GM21381 (cell line): Measurements from ENCODE around the gene PLA1A.

ENCODE experiments used
- ATAC-seq: cut with Tn5 transposase; IDR thresholded peaks from one replicate; pipeline ENCODE4 v1.9.1; 2021; ENCODE audit warnings: mild to moderate bottlenecking, moderate library complexity; ENCODE audit not compliant: unreplicated experiment

The PLA1A gene

GRCh38 chr3:119636891-119637611 lies 39.4 kb downstream of the PLA1A start:
- ATAC-seq: no peak

- peak; percentile 38 for ATAC-seq
These were observed 40.2 kb downstream of the PLA1A start for GRCh38 chr3:119637679-119638477.

GRCh38 chr3:119639494-119640350 lies 42.0 kb downstream of the PLA1A start:
- no peak for ATAC-seq

- ATAC-seq: no peak
These were observed 43.7 kb downstream of the PLA1A start for GRCh38 chr3:119641416-119641815.

DNA sequence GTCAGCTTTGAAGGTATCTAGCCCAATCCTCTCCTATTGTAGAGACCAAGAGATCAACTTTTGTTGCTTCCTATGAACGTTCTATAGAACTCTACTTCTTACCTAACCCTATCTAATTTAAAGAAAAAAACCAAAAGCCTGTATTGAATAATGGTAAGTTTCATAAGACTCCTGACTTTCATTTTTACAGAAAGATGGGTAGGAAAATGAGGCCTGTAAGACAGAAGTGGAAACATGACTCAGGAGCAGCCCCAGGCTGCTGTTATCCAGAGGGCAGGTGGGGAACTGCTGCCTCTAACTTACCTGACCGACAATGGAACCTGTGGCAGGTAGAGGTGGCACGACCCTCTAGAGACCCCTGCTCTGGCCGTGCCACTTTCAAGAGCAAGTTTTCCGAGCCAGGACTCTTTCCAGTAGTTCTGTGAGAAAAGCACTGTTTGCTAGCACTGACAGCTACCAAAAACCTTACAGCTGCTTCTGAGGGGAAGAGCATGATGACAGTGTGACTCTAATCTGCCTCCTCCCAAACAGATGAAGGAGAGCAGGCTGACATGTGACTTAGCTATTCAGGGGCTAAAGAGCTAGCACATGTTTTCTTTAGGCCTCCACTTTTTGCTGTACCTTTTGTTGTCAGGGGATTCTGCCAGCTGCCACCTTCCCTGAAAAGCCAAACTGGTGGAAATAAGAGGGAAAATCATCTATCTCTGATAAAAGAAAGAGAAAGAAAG lies 45.2 kb downstream of the PLA1A start:
- ATAC-seq: no peak

DNA sequence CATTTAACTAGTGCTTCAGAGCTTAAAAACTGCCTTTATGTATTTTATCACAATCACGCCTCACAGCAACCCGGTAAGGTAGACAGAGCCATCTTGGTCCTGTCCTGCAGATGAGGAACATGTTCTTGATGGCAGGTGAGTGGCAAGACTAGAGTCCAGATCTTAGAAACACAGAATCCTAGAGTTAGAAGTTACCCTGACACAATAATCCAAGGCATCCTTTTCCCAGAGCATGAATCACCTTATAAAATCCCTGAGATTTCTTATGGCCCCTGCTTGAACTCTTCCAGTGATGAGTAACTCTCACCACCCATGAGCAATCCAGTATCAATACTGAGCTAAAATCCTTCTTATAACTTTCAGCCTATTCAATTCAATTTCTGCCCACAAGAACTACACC lies 45.8 kb downstream of the PLA1A start:
- no peak for ATAC-seq

DNA sequence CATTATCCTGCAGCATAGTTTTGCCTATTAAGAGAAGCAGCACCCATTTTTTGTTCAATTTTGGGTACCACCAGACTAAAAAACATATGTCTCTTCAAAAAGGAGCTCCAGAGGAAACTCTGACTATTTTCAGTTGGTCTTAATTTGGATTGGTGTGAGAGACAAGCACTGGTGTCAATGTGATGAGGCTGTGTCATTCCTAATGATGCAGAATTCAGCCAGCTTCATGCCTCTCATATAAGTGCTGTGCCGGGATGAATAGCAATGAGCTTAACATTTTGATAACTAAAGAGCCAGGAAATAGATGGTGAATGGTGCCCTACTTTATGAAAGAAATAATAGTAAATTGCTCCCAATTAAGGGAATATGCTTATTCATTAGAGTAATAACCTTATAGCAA lies 46.8 kb downstream of the PLA1A start:
- ATAC-seq: no peak

DNA sequence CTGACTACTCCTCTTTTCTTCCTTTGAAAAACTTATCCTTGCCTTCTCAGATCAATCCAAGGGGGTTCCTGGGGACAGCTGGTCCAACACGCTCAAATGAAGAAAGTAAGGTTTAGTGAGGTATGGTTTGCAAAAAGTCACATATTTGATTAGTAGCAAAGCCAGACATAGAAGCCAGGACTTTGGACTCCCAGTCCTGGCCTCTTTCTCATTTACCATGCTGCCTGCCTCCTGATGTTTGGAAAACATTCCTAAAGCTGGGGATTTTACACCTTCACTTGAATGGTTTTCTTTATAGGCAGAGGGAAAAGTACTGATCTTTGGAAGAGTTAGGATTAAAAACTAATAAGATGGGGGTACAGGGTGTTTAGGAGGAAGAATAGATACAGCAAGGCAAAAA lies 48.1 kb downstream of the PLA1A start:
- ATAC-seq: no peak

DNA sequence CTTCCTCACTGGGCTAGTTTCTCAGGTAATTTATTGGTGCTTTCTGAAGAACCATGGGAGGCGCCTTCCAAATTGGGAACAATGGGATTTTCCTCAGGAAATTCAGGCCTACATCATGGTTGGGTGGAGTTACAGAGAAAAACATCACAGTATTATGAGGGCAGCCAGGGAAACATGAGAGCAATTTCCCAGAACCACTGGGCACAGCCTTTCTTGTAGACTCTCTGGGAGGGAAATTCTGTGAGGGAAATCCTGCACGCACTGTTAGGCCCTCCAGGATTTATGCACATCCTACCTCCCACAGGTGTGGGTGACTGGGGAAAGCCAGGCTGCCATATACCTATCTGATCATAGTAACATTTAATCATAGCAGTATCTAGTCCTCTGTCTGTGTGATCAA lies 49.5 kb downstream of the PLA1A start:
- ATAC-seq: no peak

DNA sequence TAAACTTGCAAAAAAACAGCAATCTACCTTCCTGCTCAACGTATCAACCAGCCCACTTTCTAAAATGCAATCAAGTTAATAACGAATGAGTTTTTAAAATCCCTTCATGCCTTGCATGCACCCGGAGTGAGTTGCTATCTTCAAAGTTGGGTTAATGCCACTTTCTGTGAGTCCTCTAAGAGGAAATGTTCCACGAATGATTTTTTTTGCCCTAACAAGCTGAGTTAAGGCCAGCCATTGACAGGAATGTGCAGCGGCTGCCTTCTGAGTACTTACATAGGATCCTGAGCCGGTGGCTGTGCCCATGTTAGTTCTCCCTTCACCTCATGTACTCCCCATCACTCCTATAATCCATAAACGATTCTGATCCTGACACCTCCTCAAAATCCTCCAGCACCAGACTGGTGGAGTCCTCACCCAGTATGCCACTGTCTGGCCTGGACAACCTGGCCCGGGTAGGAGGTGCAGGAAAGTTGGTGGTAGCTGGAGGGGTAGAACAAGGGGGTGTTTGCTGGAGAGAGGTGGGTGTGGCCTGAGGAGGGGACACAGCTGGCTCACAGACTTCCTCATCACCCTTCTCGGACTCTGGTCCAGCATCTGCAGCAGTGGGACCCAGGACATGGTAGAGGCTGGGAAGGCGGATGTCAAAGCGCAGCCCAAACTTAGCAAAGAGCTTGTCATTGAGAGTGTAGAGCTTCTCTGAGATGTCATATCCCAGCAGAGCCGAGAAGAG lies 50.3 kb downstream of the PLA1A start:
- ATAC-seq: no peak

DNA sequence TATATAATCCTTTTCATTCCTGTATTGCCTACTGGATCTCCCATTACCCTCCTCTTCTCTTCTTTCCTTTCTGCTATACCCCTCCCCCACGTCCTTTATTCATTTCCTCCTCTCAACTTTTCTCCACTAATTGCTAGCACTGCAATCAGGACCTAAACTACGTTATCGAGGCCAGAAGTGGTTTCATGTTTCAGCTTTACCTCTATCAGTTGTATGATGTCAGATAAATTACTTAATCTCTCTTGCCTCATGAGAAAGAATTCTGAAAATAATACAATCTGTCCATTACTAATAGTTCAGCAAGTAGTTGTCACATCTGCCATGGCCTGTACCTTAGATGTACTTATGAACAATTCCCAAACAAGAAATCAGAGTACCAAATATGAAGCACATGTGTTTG lies 52.1 kb downstream of the PLA1A start:
- no peak for ATAC-seq

DNA sequence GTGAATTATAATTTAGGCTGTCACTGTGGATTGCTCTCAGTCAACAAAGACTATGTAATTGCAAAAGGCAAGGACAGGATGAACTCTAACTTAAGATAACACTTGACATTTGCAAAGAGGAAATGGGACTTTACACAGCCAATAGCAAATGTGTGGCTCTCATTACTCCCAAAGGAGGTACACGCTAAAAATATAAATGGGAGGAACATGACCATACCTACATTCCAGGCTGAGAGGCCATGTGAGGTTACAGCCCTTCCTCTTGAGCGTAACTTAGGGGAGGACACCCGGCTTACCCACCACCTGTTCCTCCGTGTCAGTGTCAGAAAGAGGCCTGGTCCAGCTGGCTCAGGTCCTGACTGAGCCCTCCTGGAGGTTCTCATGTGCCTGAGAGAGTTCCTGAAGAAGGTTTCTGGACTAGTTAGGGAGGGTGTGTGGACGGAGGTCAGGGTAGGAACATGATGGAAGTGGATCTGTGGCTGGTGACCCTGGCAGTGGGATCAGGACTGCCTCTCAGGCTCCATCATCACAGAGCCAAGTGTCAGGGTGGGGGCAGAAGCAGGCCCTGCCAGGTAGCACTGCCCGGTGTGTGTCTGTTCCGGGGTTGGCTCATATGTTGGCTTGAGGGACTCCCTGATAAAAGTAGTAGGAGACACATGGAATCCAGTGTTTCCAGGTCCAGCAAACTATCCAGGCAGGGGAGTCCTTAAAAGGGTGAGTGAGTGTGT lies 54.8 kb downstream of the PLA1A start:
- ATAC-seq: no peak

DNA sequence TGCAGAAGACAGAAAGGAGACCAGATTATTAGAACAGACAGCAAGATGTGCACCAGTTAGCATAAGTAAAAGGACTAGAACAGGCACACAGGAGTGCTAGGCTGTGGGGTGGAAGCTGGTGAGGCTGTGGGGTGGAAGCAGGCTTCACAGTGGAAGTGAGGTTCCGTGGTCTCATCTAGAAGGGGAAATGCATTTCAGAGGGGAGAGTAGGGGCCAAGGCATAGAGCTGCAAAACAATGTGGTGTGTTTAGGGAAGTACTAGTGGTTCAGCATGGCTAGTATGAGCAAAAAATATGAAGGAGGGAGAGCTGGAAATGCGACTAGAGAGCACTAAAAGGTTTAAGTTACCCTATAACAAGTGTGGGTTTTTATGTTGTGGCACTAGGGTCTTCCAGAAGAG lies 56.2 kb downstream of the PLA1A start:
- no peak for ATAC-seq

GRCh38 chr3:119657887-119658702 lies 60.4 kb downstream of the PLA1A start:
- ATAC-seq: peak; percentile 67

DNA sequence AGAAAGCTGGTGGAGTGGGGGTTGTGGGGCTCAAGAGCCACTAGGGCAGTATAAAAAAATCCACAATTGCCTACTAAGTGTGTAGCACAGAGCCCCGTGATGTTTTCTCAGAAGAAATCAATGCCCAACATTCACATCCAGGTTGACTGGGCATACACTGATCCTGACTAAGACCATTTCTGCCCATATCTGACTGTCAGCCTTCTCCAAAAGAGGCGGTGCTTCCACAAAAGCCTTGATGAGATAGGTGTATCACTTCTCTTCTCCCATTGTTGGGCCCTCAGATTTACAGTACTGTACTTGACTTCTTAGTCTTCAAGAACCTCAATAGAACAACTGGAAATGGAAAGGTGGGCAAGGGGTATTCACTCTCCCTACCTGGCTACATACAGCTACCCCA lies 61.3 kb downstream of the PLA1A start:
- no peak for ATAC-seq

- ATAC-seq: no peak
These were observed 62.1 kb downstream of the PLA1A start for GRCh38 chr3:119659606-119660291.

- no peak for ATAC-seq
These were observed 63.1 kb downstream of the PLA1A start, which contains the start of gene POPDC2 for GRCh38 chr3:119660474-119661440. POPDC2 (minus strand) TSS chr3:119660589; CDS start chr3:119660423, 166 bp downstream.
